Fibroblast of mammary gland (primary cell): Measurements from ENCODE around the gene ACSS1.

Experiments
- DNase-seq: peaks from one replicate; pipeline ENCODE4 v3.0.0-alpha.2; 2010; ENCODE audit warnings: low read depth
- H3K4me3 ChIP-seq: 2 replicates; pipeline ENCODE4 v1.5.1; 2011; ENCODE audit warnings: low read depth, mild to moderate bottlenecking, low read length, moderate library complexity; ENCODE audit not compliant: control insufficient read depth
- TF ChIP-seq, protein P1 (sequence below): conservative IDR thresholded peaks from 2 replicates; pipeline ENCODE4 v1.5.1; 2011; ENCODE audit warnings: low read depth, low read length, inconsistent platforms; ENCODE audit not compliant: control insufficient read depth, insufficient read depth

The ACSS1 gene

DNA sequence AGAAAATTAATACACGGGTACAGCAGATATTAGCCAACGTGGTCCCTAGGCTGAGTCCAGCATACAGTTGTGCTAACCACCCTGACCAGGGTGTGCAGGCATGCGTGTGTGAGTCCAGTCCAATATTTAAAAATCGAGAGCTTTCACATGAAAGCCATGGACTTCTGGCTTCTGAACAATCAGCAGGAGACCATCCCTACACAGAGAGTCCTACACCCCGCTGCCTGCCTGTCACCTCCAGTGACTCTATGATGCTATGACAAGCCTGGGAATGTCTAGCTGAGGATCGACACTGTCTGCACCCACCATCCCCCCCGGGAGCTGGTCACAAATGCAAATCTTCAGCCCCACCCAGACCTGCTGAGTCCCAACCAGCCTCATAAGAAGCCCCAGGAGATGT is 7.9 kb downstream of the ACSS1 start:
- TF ChIP-seq, protein P1, sequence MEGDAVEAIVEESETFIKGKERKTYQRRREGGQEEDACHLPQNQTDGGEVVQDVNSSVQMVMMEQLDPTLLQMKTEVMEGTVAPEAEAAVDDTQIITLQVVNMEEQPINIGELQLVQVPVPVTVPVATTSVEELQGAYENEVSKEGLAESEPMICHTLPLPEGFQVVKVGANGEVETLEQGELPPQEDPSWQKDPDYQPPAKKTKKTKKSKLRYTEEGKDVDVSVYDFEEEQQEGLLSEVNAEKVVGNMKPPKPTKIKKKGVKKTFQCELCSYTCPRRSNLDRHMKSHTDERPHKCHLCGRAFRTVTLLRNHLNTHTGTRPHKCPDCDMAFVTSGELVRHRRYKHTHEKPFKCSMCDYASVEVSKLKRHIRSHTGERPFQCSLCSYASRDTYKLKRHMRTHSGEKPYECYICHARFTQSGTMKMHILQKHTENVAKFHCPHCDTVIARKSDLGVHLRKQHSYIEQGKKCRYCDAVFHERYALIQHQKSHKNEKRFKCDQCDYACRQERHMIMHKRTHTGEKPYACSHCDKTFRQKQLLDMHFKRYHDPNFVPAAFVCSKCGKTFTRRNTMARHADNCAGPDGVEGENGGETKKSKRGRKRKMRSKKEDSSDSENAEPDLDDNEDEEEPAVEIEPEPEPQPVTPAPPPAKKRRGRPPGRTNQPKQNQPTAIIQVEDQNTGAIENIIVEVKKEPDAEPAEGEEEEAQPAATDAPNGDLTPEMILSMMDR = no peak
- no peak overlapping the region for H3K4me3 ChIP-seq
- DNase-seq = no peak

DNA sequence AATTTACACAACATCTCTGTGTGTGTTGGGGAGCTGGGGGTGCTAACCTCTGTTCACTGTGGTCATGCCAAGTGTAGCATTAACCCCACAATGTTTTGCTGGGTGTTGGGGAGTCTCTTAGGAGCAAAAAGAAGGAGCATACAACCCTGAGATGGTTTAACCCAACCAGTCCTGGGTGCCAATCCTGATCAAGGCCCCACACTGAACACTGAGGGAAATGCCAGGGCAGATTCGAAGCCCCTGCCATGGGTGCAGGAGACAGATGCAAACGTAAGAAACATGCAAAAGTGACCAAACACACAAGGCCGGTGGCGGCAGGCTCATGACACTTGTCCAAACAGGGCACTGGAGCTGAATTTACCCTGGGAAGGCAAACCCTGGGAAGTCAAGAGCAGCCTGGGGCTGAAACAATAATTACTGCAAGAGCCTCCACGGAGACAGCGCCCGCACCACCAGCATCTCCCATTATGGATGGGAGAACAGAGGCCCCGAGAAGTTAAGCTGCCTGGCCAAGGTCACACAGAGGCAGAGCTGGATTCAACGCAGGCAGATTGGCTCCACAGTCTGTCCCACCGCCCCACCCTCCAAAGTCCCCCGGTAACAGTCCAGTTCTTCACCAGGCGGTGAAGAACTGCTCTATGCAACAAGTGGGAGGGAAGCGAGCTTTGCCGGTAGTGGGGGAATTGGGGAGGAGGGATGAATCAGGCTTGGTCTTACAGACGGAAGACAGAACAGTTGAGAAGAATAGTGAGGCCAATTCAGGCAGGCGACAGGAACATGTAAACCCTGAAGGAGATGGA is 8.5 kb downstream of the ACSS1 start:
- no peak for DNase-seq
- no peak overlapping the region for H3K4me3 ChIP-seq
- TF ChIP-seq, protein P1 = no peak

DNA sequence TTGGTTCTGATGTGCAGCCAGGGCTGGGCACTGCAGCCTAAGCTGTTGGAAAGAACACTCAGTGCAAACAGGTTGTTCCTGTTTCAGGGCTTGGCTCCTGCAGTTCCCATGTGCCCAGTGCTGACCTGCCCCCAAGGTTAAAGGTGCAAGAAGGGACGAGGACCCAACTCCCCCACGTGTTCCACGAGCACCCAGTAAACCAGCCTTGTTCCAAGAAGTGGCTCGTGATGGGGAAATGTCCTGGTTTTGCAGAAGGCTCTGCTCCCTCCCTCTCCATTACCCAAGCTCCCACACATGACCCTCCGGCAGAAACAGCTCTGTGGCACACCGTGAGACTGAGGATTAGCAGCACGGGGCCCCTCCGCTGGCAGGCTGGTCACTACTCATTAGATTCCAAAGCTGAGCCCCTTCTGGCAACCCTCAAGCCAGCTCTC is 9.4 kb downstream of the ACSS1 start:
- DNase-seq = no peak
- H3K4me3 ChIP-seq = no peak overlapping the region
- TF ChIP-seq, protein P1 = no peak

DNA sequence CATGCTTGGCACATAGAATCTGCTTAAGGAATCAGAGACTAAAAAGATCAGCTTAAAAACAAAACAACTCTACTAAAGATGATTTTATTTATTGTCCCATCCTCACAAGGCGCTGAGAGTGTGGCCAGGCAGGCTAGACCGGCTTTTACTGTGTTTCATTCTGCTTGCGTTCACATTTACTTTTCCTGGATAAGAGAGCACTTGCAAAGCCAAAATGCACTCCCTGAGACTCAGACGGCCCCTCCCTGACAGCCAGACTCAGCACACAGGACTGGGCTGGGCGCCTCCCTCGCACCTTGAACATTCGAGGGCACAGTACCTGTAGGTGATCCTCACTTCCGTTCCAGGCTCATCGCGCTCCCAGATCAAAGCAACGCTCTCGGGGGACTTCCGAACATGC is 10.2 kb downstream of the ACSS1 start:
- TF ChIP-seq, protein P1 = no peak
- no peak for DNase-seq
- no peak overlapping the region for H3K4me3 ChIP-seq

DNA sequence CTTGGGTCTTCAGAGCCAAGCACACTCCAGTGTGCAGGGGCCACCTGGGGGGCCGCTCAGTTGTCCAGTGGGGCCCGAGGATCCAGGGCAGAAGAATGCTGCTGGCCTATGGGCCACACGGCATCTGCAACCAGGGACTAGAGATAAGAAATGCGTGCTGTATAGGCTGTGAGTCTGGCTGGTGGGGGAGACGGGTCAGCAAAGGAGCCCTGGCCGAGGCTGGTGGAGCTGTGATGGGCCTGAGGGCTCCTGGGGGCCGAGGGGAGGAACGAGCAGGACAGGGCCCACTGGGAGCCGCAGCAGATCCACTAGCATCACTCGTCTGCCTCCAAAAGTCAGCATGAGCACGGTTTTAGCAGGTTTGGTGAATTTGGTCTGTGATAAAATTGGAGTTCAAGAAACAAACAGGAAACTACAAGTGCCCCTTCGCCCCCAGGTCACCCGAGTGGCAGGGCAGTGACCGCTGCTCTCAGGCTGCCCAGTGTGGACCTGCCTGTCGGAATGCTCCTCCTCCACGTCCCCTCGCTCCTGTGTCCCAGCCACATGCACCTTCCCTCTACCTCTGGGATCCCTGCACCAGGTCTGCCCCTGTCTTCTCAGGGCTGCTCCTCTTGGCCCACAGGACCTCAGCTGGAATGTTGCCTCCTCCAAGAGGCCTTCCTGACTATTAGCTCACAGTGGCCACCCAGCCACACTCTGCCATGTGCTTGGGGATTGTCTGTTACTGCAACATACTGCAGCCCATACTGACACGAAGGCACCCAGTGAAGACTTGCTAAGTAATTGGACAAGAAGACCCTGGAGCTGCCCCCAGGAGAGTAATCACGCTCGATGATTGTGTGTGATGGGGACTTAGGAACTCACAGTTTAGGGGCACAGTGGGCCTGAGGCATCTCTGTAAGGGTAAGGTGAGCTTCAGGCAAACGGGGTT is 10.9 kb downstream of the ACSS1 start:
- no peak for DNase-seq
- TF ChIP-seq, protein P1 = no peak
- no peak overlapping the region for H3K4me3 ChIP-seq

DNA sequence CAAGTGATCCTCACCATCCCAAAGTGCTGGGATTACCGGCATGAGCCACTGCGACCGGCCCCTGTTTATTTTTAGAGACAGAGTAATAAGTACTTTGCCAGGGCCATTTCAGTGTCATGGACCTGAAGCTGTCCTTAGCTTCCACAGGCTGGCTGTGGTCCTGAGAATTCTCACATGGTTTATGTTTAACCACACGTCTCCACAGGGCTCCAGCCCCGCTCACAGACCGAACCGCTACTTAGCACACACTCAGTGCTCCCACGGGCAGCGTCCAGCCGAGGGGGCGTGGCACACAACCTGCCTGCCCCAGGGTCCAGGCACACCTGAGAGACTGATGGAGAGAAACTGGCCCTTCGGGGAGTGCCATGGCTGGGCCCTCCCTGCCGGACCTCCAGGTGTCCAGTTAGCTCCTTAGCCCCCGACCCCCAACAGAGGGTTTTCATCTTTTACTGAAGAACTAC is 11.7 kb downstream of the ACSS1 start:
- TF ChIP-seq, protein P1 = no peak
- no peak for DNase-seq
- no peak overlapping the region for H3K4me3 ChIP-seq
